Measurements from ENCODE around the gene REX1BD.

REX1BD gene

DNA sequence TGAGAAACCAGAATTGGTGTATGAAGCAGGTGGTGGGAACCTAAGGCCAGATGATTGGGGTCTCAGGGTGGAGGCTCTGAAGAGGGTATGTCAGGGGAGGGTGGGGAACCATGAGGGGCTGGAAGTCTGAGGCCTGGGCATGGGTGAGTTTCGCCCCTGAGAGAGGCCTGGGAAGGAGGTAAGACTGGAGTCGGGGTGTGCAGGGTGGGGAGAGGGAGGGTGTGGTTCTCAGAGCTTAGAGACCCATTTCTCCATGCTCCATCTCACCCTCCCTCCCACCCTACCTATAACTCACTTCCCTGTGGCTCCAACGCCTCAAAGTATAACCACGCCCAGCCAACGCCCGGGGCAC is 47.2 kb downstream of the REX1BD start:
- TF ChIP-seq, protein P1, sequence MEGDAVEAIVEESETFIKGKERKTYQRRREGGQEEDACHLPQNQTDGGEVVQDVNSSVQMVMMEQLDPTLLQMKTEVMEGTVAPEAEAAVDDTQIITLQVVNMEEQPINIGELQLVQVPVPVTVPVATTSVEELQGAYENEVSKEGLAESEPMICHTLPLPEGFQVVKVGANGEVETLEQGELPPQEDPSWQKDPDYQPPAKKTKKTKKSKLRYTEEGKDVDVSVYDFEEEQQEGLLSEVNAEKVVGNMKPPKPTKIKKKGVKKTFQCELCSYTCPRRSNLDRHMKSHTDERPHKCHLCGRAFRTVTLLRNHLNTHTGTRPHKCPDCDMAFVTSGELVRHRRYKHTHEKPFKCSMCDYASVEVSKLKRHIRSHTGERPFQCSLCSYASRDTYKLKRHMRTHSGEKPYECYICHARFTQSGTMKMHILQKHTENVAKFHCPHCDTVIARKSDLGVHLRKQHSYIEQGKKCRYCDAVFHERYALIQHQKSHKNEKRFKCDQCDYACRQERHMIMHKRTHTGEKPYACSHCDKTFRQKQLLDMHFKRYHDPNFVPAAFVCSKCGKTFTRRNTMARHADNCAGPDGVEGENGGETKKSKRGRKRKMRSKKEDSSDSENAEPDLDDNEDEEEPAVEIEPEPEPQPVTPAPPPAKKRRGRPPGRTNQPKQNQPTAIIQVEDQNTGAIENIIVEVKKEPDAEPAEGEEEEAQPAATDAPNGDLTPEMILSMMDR (IDR thresholded peaks at IDR 0.05; ENCODE audit: insufficient read depth, low read depth, low read length, missing control alignments): no peak
- H3K4me3 ChIP-seq (ENCODE audit: low read length): no peak overlapping the region
- no peak for DNase-seq (ENCODE audit: low read depth)

DNA sequence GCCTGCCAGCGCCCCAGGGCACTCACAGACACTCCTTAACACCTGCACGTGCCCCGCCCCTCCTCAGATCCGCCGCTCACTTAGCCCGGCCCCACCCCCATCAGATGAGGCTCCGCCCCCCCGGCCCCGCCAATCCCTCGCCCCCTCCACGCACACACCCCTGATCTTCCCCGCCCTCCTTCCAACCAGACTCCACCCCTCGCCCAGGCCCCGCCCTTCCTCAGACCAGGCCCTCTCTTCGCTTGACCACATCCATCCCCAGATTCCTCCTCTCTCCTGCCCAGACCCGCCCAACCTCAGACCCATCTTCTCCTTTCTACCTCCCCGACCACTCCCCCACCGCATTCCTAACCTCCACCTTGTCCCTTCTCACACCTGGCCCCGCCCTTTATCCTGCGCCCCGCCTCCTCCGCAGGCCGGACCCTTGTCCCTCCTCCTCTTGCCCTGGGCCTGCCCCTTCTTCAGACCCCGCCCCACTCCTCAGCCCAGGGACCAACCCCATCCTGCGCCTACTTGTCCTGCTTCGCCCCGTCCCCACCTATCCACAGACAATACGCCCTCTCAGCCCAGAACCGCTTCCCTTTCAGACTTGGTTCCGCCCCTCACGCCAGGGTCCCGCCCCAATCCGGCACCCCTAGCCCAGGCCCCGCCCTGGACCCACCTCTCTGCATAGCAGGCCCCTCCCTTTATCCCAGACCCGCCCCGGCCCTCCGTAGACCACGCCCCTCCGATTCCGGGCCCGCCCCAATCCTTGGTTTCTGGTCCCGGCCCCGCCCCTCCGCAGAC is 47.8 kb downstream of the REX1BD start:
- peak; percentile 99 for DNase-seq (ENCODE audit: low read depth)
- peak overlapping the region; percentile 39 for H3K4me3 ChIP-seq (ENCODE audit: low read length)
- TF ChIP-seq, protein P1 (IDR thresholded peaks at IDR 0.05; ENCODE audit: insufficient read depth, low read depth, low read length, missing control alignments): no peak

DNA sequence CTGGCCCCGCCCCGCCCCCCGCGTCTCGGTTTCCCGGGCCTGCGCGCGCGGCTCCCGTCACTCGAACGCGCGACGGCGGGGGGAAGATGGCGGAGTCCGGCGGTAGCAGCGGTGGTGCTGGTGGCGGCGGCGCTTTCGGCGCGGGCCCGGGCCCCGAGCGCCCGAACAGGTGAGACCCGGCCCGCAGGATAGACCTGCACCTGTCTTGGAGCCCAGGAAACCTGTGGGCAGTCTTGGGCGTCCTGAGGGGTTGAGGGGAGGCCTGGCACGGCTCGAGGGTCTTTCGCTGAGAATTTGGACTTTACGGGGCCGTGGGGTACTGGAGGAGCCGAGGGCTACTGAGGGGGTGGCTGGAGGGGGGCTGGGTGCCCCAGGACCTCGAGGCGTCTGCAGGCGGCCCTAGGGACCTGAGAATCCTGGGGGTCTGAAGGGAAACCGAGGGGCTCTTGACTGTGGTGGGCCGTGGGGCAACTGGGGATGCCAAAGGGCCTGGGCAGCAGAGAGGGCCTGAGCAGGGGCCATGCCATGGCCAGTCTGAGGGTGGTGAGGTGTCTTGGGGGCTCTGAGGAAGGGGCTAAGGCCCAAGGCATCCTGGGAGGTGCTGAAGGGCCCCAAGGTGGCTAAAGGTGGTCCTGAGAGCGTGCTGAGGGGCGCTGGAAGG is 48.5 kb downstream of the REX1BD start, which contains the start of gene KLHL26:
Gene KLHL26, plus strand, starts transcription at position 60 of the 661 bp plus-strand sequence. Its CDS starts 27 bp downstream, at position 87.
- TF ChIP-seq, protein P1 (IDR thresholded peaks at IDR 0.05; ENCODE audit: insufficient read depth, low read depth, low read length, missing control alignments): no peak
- no peak for DNase-seq (ENCODE audit: low read depth)
- H3K4me3 ChIP-seq (ENCODE audit: low read length): peak within 1 kb of the TSS; percentile 56

DNA sequence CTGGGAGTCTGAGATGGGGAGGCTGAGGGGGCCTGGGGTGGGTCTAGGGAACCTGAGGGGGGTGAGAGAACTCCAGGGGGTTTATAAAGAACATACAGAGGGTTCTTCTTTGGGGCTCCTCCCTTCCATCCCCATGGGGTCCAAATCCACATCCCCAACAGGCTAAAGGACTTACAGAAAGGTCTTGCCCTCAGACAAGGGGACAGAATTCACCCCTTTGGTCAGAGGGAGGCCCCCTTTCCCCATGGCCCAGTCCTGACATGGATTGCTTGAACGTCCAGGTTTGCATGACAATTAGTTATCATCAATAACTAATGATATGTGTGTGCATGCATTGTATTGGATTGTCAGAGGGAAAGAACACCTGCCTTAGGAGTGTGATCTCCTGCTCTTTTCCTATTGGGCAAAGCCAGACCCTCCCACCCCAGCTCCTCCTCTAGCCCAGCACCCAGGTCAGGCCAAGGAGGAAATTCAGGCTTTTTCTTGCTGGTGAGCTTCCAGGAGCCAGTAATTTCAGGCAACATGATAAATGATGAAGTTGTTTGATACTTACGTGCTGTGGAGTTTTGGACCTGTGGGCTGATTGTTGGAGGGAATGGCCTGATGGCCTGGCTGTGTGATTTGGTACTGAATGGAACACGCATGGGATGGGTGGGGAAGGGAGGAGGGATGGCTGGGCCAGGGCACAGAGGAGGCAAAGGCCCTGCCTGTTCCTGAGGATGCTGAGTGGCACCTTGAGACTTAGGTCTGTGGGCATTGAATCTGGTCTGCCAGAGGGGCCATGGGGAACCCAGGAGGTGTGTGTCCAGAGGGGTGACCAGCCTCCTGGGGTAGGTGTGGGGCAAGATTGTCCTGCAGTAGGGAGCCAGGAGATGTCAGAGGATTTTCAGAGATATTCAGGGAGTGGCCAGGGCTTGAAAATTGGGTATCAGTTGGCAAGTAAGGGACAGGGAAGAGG is 49.4 kb downstream of the REX1BD start:
- TF ChIP-seq, protein P1 (IDR thresholded peaks at IDR 0.05; ENCODE audit: insufficient read depth, low read depth, low read length, missing control alignments): no peak
- DNase-seq (ENCODE audit: low read depth): peak; percentile 55

DNA sequence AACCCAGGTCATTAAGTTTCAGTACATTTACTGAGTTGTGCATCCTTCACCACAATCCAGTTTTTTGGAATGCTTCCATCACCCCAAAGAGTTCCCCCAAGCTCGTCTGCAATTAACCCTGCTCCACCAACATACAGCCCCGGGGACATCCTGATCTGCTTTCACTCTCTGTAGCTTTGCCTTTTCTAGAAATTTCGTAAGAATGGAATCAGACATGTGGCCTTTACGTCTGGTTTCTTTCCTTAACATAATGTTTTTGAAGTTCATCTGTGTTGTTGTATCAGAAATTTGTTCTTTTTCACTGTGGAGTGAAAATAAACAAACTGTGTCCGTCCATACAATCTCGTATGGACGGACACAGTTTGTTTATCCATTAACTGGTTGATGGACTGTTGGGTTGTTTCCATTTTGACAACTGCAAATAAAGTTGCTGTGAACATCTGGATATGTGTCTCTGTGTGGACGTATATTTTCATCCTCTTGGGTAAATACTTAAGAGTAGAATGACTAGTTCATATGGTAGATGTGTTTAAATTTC is 51.2 kb downstream of the REX1BD start:
- TF ChIP-seq, protein P1 (IDR thresholded peaks at IDR 0.05; ENCODE audit: insufficient read depth, low read depth, low read length, missing control alignments): no peak
- DNase-seq (ENCODE audit: low read depth): no peak
- no peak overlapping the region for H3K4me3 ChIP-seq (ENCODE audit: low read length)

More for the DNA sequence above, 49.4 kb downstream of the REX1BD start:
- peak overlapping the region; percentile 56 for H3K4me3 ChIP-seq (ENCODE audit: low read length)

Measured in epithelial cell of esophagus (primary cell).